ENCODE measurements around the gene NTNG1. TPM values are rescaled to one million over a fixed set of nuclear protein-coding genes. Genes with fewer than 3 reads are reported as not detected.

Gene NTNG1
- total RNA-seq, 6 experiments from 2014 or later: not detected

GRCh38 chr1:107122225-107122624 is 18.6 kb upstream of the NTNG1 start:
- H3K9me3 ChIP-seq: no peaks in the 10 kb centered on the region
- intact Hi-C loops (cut with DNase I): no loop called here
- ATAC-seq (no peak), DNase-seq (no peak)
- TF ChIP-seq POLR2A (IDR thresholded peaks at IDR 0.05) (no peak), CTCF (IDR thresholded peaks at IDR 0.05) (no peak)
- no peaks in the 10 kb centered on the region for H3K4me1 ChIP-seq
- H3K36me3 ChIP-seq: no peaks in the 10 kb centered on the region
- H3K4me3 ChIP-seq: no peak overlapping the region
- no peaks in the 10 kb centered on the region for H3K27me3 ChIP-seq
- 81% methylated on average over 3 of the region's 3 CpGs for WGBS (ENCODE audit: insufficient coverage, low coverage, low lambda C conversion rate, missing lambda C conversion rate)
- no peak overlapping the region for H3K27ac ChIP-seq

DNA sequence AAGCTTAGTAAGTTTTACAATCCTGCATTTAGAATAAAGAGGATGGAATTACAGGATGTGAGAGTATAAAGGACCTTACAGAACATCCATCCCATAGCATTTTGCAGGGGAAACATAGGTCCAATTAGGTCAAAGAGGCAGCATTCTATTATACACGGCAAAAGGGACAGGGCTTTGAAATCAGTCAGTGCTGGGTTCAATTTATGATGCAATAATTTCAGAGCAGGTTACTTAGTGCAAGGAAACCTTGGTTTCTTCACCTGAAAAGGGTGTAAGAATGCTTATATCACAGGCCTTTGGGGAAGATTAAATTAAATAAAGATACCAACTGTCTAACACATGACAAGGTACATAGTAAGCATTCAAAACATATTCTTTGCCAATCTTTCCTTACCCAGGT is 17.1 kb upstream of the NTNG1 start:
- H3K9me3 ChIP-seq: no peaks in the 10 kb centered on the region
- ATAC-seq (no peak), DNase-seq (no peak)
- H3K27me3 ChIP-seq: no peaks in the 10 kb centered on the region
- H3K36me3 ChIP-seq: no peaks in the 10 kb centered on the region
- no peak overlapping the region for H3K4me3 ChIP-seq
- intact Hi-C loops (cut with DNase I): no loop called here
- 42% methylated on average over 1 of the region's 1 CpG for WGBS (ENCODE audit: insufficient coverage, low coverage, low lambda C conversion rate, missing lambda C conversion rate)
- TF ChIP-seq POLR2A (IDR thresholded peaks at IDR 0.05): no peak
- no peak for TF ChIP-seq CTCF (IDR thresholded peaks at IDR 0.05)
- H3K27ac ChIP-seq: no peak overlapping the region
- no peaks in the 10 kb centered on the region for H3K4me1 ChIP-seq

DNA sequence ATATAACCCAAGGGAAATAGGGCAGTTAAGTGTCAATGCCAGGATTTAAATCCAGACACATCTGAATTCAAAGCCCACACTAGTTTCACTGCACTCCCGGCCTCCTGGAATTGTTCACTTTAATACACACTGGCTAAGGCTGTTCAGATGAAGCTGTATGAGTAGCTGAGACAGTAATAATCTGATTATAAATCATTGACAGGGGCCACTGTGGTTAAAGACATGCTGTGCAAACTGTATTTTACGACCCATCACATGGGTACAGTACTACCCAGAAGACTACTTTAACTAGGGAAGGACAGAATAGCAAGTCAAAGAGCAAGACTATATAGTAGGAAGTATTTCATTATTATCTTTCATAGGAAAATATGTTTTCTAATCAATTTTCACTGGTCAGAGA is 16.1 kb upstream of the NTNG1 start:
- no peak overlapping the region for H3K27ac ChIP-seq
- intact Hi-C loops (cut with DNase I): no loop called here
- H3K4me1 ChIP-seq: no peaks in the 10 kb centered on the region
- H3K9me3 ChIP-seq: no peaks in the 10 kb centered on the region
- H3K4me3 ChIP-seq: no peak overlapping the region
- WGBS (ENCODE audit: insufficient coverage, low coverage, low lambda C conversion rate, missing lambda C conversion rate): 38% methylated on average over 2 of the region's 2 CpGs
- no peak for DNase-seq
- TF ChIP-seq POLR2A (IDR thresholded peaks at IDR 0.05) (no peak), CTCF (IDR thresholded peaks at IDR 0.05) (no peak)
- no peaks in the 10 kb centered on the region for H3K27me3 ChIP-seq
- no peak for ATAC-seq
- no peaks in the 10 kb centered on the region for H3K36me3 ChIP-seq

GRCh38 chr1:107132195-107132594 is 8.6 kb upstream of the NTNG1 start:
- WGBS (ENCODE audit: insufficient coverage, low coverage, low lambda C conversion rate, missing lambda C conversion rate): 35% methylated on average over 1 of the region's 1 CpG
- intact Hi-C loops (cut with DNase I): no loop called here
- H3K27ac ChIP-seq: no peak overlapping the region
- no peak overlapping the region for H3K4me3 ChIP-seq
- no peaks in the 10 kb centered on the region for H3K9me3 ChIP-seq
- DNase-seq (no peak), ATAC-seq (no peak)
- no peak for TF ChIP-seq CTCF (IDR thresholded peaks at IDR 0.05)
- no peak for TF ChIP-seq POLR2A (IDR thresholded peaks at IDR 0.05)
- peaks cover 0 to 3% of the 10 kb centered on the region in 2 donors for H3K27me3 ChIP-seq
- H3K4me1 ChIP-seq: no peaks in the 10 kb centered on the region
- no peaks in the 10 kb centered on the region for H3K36me3 ChIP-seq

- DNase-seq (no peak), ATAC-seq (no peak)
- Histone ChIP-seq H3K4me3 (no peak overlapping the region), H3K36me3 (no peaks in the 10 kb centered on the region), H3K9me3 (no peaks in the 10 kb centered on the region), H3K4me1 (no peaks in the 10 kb centered on the region), H3K27ac (no peak overlapping the region), H3K27me3 (peaks cover 0 to 3% of the 10 kb centered on the region in 2 donors)
- intact Hi-C loops (cut with DNase I): no loop called here
- 55% methylated on average over 1 of the region's 1 CpG for WGBS (ENCODE audit: insufficient coverage, low coverage, low lambda C conversion rate, missing lambda C conversion rate)
- no peak for TF ChIP-seq CTCF (IDR thresholded peaks at IDR 0.05)
- TF ChIP-seq POLR2A (IDR thresholded peaks at IDR 0.05): no peak
These were observed 8.1 kb upstream of the NTNG1 start for GRCh38 chr1:107132780-107133179.

Measured in right lobe of liver (tissue), 6 donors.